Measurements from ENCODE around the gene DNAJC13.
"Not testable (repeated sequence)": the region's sequence is repeated elsewhere in the genome, so short reads cannot be mapped to it uniquely, and the experiment has no call there.

Gene DNAJC13

GRCh38 chr3:132395126-132395525, 22.2 kb upstream of the DNAJC13 start:
- in situ Hi-C loops (cut with HindIII; ENCODE audit: low sequenced_read_pairs) = no loop called here
- no peak for TF ChIP-seq CTCF (IDR thresholded peaks at IDR 0.05; ENCODE audit: low read depth, low read length, missing control alignments)
- H3K4me3 ChIP-seq (ENCODE audit: low read depth, low read length) = no peak overlapping the region
- no peak for DNase-seq (ENCODE audit: low read depth)

- no peak for DNase-seq (ENCODE audit: low read depth)
- no peak overlapping the region for H3K4me3 ChIP-seq (ENCODE audit: low read depth, low read length)
- no peak for TF ChIP-seq CTCF (IDR thresholded peaks at IDR 0.05; ENCODE audit: low read depth, low read length, missing control alignments)
- in situ Hi-C loops (cut with HindIII; ENCODE audit: low sequenced_read_pairs) = no loop called here
These were observed 21.0 kb upstream of the DNAJC13 start for GRCh38 chr3:132396255-132396654.

GRCh38 chr3:132396776-132397175, 20.5 kb upstream of the DNAJC13 start:
- DNase-seq (ENCODE audit: low read depth); H3K4me3 ChIP-seq (ENCODE audit: low read depth, low read length); in situ Hi-C loops (cut with HindIII; ENCODE audit: low sequenced_read_pairs): not testable (repeated sequence)

- H3K4me3 ChIP-seq (ENCODE audit: low read depth, low read length) = no peak overlapping the region
- DNase-seq (ENCODE audit: low read depth) = peak; percentile 45
- in situ Hi-C loops (cut with HindIII; ENCODE audit: low sequenced_read_pairs) = no loop called here
- TF ChIP-seq CTCF (IDR thresholded peaks at IDR 0.05; ENCODE audit: low read depth, low read length, missing control alignments) = peak; percentile 82
These were observed 18.0 kb upstream of the DNAJC13 start for GRCh38 chr3:132399054-132399929.

GRCh38 chr3:132401255-132401654, 16.0 kb upstream of the DNAJC13 start:
- no peak overlapping the region for H3K4me3 ChIP-seq (ENCODE audit: low read depth, low read length)
- in situ Hi-C loops (cut with HindIII; ENCODE audit: low sequenced_read_pairs) = no loop called here
- TF ChIP-seq CTCF (IDR thresholded peaks at IDR 0.05; ENCODE audit: low read depth, low read length, missing control alignments) = no peak
- DNase-seq (ENCODE audit: low read depth) = no peak

- TF ChIP-seq CTCF (IDR thresholded peaks at IDR 0.05; ENCODE audit: low read depth, low read length, missing control alignments) = no peak
- DNase-seq (ENCODE audit: low read depth) = no peak
- in situ Hi-C loops (cut with HindIII; ENCODE audit: low sequenced_read_pairs) = no loop called here
- H3K4me3 ChIP-seq (ENCODE audit: low read depth, low read length) = no peak overlapping the region
These were observed 13.0 kb upstream of the DNAJC13 start for GRCh38 chr3:132404276-132404675.

GRCh38 chr3:132405188-132405587, 12.1 kb upstream of the DNAJC13 start:
- H3K4me3 ChIP-seq (ENCODE audit: low read depth, low read length) = no peak overlapping the region
- DNase-seq (ENCODE audit: low read depth) = no peak
- in situ Hi-C loops (cut with HindIII; ENCODE audit: low sequenced_read_pairs) = no loop called here
- TF ChIP-seq CTCF (IDR thresholded peaks at IDR 0.05; ENCODE audit: low read depth, low read length, missing control alignments) = no peak

All from astrocyte of the cerebellum (primary cell).